K562 (cell line): ENCODE measurements around the gene CACNA2D4. TPM values are rescaled to one million over a fixed set of nuclear protein-coding genes. Genes with fewer than 3 reads are reported as not detected.

Experiments used
- ATAC-seq: fragments of 200-7000 bp; cut with Tn5 transposase; 3 replicates; pipeline ENCODE4 v1.9.1; 2020; ENCODE audit warnings: moderate library complexity
- BruUV-seq: library from RNA; stranded (reverse); fragments of 400-500 nt; replicated peaks from 2 replicates; lab custom pipeline; 2021; lab: Mats Ljungman, UMichigan
- CTCF ChIA-PET: fragments of 300-600 bp; formaldehyde crosslinking; extraction: SDS; loops from one replicate; lab custom pipeline; 2021; ENCODE audit warnings: low intra/inter-chr PET ratio; lab: Yijun Ruan, JAX
- POLR2A ChIA-PET: fragments of 300-600, 350-650 bp; sonication (Branson Sonifier 250); formaldehyde crosslinking; extraction: SDS; loops from one replicate; lab custom pipeline; 2021; ENCODE audit warnings: antibody characterized with exemption, inconsistent platforms; lab: Yijun Ruan, JAX
- DNase-seq, 4 experiments: peaks; one replicate each; pipeline versions ENCODE4 v3.0.0 to v3.0.0-alpha.2; 2011 to 2018; ENCODE audit warnings: low spot score in 3 of 4, mixed read lengths in 3 of 4; ENCODE audit errors: extremely low read depth in 1 of 4
- FAIRE-seq: peaks from 2 replicates; lab custom pipeline; 2011; peaks lifted over from hg19 to GRCh38; lab: Jason Lieb, UNC
- H2AFZ ChIP-seq: 2 replicates; pipeline ENCODE4 v1.6.0; 2011; ENCODE audit warnings: low read depth, low read length, control low read depth, inconsistent platforms
- H3K27ac ChIP-seq: fragments of 200-600 bp; 3 replicates; pipeline ENCODE4 v1.8.0; 2011; ENCODE audit warnings: low read depth, mild to moderate bottlenecking, control low read depth, inconsistent platforms, low read length, moderate library complexity, mixed read lengths; ENCODE audit errors: extremely low read depth
- H3K27me3 ChIP-seq, 2 experiments: fragments of 300-600 bp in 1 of 2; 2 replicates in 1 of 2; 3 replicates in 1 of 2; pipeline versions ENCODE4 v1.6.0 to v1.8.0; 2011; ENCODE audit warnings: inconsistent platforms in 2 of 2, low read length in 2 of 2, mild to moderate bottlenecking in 1 of 2, mixed read lengths in 1 of 2, moderate library complexity in 1 of 2; ENCODE audit not compliant: control insufficient read depth in 2 of 2, insufficient read depth in 2 of 2
- H3K36me3 ChIP-seq: fragments of 300-600 bp; 3 replicates; pipeline ENCODE4 v1.8.0; 2011; ENCODE audit warnings: mild to moderate bottlenecking, low read length, inconsistent platforms; ENCODE audit not compliant: control insufficient read depth, insufficient read depth
- H3K4me1 ChIP-seq, 2 experiments: fragments of 200-600 bp in 1 of 2; replicated peaks in 1 of 2; 2 replicates in 1 of 2; 3 replicates in 1 of 2; pipeline versions ENCODE4 v1.5.1 to v1.8.0; 2011; ENCODE audit warnings: inconsistent platforms in 2 of 2, low read length in 2 of 2, mild to moderate bottlenecking in 1 of 2, mixed read lengths in 1 of 2, moderate library complexity in 1 of 2; ENCODE audit not compliant: control insufficient read depth in 2 of 2, insufficient read depth in 2 of 2
- H3K4me2 ChIP-seq: 2 replicates; pipeline ENCODE4 v1.6.1; 2011; ENCODE audit warnings: low read length, control low read depth, inconsistent platforms, mixed read lengths; ENCODE audit not compliant: insufficient read depth
- H3K4me3 ChIP-seq: fragments of 200-600 bp; sonication (generic), shearing (Covaris generic); 2 replicates; pipeline ENCODE4 v1.5.1; 2016; ENCODE audit warnings: control low read depth, inconsistent platforms
- H3K79me2 ChIP-seq: fragments of 200-600 bp; 3 replicates; pipeline ENCODE4 v1.8.0; 2011; ENCODE audit warnings: low read length, inconsistent platforms; ENCODE audit not compliant: control insufficient read depth, insufficient read depth
- H3K9ac ChIP-seq, 2 experiments: 2 replicates each; pipeline versions ENCODE4 v1.6.0 to v1.6.1; 2011; ENCODE audit warnings: low read depth in 2 of 2, low read length in 2 of 2, control low read depth in 1 of 2, inconsistent platforms in 1 of 2, mild to moderate bottlenecking in 1 of 2, mixed read lengths in 1 of 2; ENCODE audit not compliant: insufficient read depth in 1 of 2
- H3K9me1 ChIP-seq: one replicate; pipeline ENCODE4 v1.6.0; 2011; ENCODE audit warnings: inconsistent platforms, mild to moderate bottlenecking, low read length, moderate library complexity; ENCODE audit not compliant: control insufficient read depth, insufficient read depth
- H3K9me3 ChIP-seq: replicated peaks from 2 replicates; pipeline ENCODE4 v1.5.1; 2011; ENCODE audit warnings: low read depth, low read length, inconsistent platforms; ENCODE audit not compliant: control insufficient read depth, insufficient read depth
- H4K20me1 ChIP-seq: replicated peaks from 2 replicates; pipeline ENCODE4 v1.6.1; 2011; ENCODE audit warnings: low read length, inconsistent platforms, mixed read lengths; ENCODE audit not compliant: control insufficient read depth, insufficient read depth
- ARNT ChIP-seq, 2 experiments: fragments of 450-650 bp; IDR thresholded peaks; 2 replicates each; pipeline ENCODE4 v1.6.1; 2016; ENCODE audit warnings: mild to moderate bottlenecking in 1 of 2
- ELK3 ChIP-seq: fragments of 450-650 bp; formaldehyde crosslinking; IDR thresholded peaks from 2 replicates; pipeline ENCODE4 v1.4.0; 2020; ENCODE audit warnings: mild to moderate bottlenecking
- HDAC1 ChIP-seq, 2 experiments: fragments of 450-650 bp; IDR thresholded peaks; 2 replicates each; pipeline ENCODE4 v1.6.1; 2016 to 2017; ENCODE audit warnings: inconsistent platforms in 1 of 2, mild to moderate bottlenecking in 1 of 2, moderate library complexity in 1 of 2
- KDM4B ChIP-seq, 2 experiments: fragments of 450-650 bp in 1 of 2; sonication (generic) in 1 of 2; IDR thresholded peaks; 2 replicates each; pipeline ENCODE4 v1.6.1; 2016 to 2017; ENCODE audit warnings: borderline replicate concordance in 2 of 2, antibody characterized with exemption in 1 of 2, low read depth in 1 of 2, mild to moderate bottlenecking in 1 of 2
- KLF6 ChIP-seq: fragments of 250-450 bp; sonication (Bioruptor Pico); IDR thresholded peaks from 2 replicates; pipeline ENCODE4 v1.4.0; 2020; ENCODE audit warnings: mild to moderate bottlenecking, moderate library complexity, borderline replicate concordance
- NEUROD1 ChIP-seq: fragments of 150-350 bp; IDR thresholded peaks from 2 replicates; pipeline ENCODE4 v1.6.1; 2014; ENCODE audit warnings: borderline replicate concordance, low read length, low read depth; ENCODE audit not compliant: partially characterized antibody
- NUFIP1 ChIP-seq: fragments of 450-650 bp; IDR thresholded peaks from 2 replicates; pipeline ENCODE4 v1.6.1; 2018; ENCODE audit not compliant: partially characterized antibody
- SIN3B ChIP-seq: fragments of 450-650 bp; IDR thresholded peaks from 2 replicates; pipeline ENCODE4 v1.6.1; 2017; ENCODE audit warnings: low read depth, mild to moderate bottlenecking, moderate library complexity
- SMAD2 ChIP-seq: fragments of 150-350 bp; IDR thresholded peaks from 2 replicates; pipeline ENCODE4 v1.6.1; 2014; ENCODE audit warnings: low read depth, mild to moderate bottlenecking, low read length
- SMAD4 ChIP-seq: fragments of 250-450 bp; sonication (Bioruptor Pico); conservative IDR thresholded peaks from 2 replicates; pipeline ENCODE4 v1.8.0; 2021; ENCODE audit warnings: inconsistent platforms, mild to moderate bottlenecking, moderate library complexity
- SMARCA4 ChIP-seq: fragments of 450-650 bp; IDR thresholded peaks from 2 replicates; pipeline ENCODE4 v1.6.1; 2016
- TEAD4 ChIP-seq, 2 experiments: sonication (generic) in 1 of 2; formaldehyde crosslinking in 1 of 2; IDR thresholded peaks; 2 replicates each; pipeline versions ENCODE4 v1.6.1 to v1.8.0; 2012 to 2022; ENCODE audit warnings: borderline replicate concordance in 1 of 2, inconsistent platforms in 1 of 2, low read length in 1 of 2, mild to moderate bottlenecking in 1 of 2, missing genetic modification reagents in 1 of 2
- TRIM24 ChIP-seq, 2 experiments: fragments of 450-650 bp; IDR thresholded peaks; 2 replicates each; pipeline ENCODE4 v1.6.1; 2016
- ZBTB1 ChIP-seq: sonication (generic); formaldehyde crosslinking; IDR thresholded peaks from 2 replicates; pipeline ENCODE4 v1.8.1; 2023; ENCODE audit warnings: missing genetic modification reagents, low read depth, mild to moderate bottlenecking, borderline replicate concordance
- ZNF445 ChIP-seq: fragments of 250-450 bp; sonication (Bioruptor Pico); IDR thresholded peaks from 2 replicates; pipeline ENCODE4 v1.4.0; 2020; ENCODE audit warnings: low read depth, mild to moderate bottlenecking, moderate library complexity
- WGBS: fragments of 100-300 bp; shearing (Covaris generic); methylation state at CpG from one replicate; pipeline ENCODE4 v1.1.6; 2016; ENCODE audit warnings: low coverage, mixed read lengths; ENCODE audit not compliant: insufficient coverage; ENCODE audit errors: missing lambda C conversion rate; 5-methylcytosine and 5-hydroxymethylcytosine counted together
- in situ Hi-C: fragments of 300-500 bp; cut with MboI; formaldehyde crosslinking; loops from 4 replicates; pipeline ENCODE4 v1.15.0; 2018; ENCODE audit warnings: inconsistent platforms, mixed read lengths
- intact Hi-C: fragments of 100-400 bp; cut with micrococcal nuclease; formaldehyde crosslinking; loops from 2 replicates; pipeline ENCODE4 v1.14.2; 2022
- polyA plus RNA-seq, 8 experiments: library from polyadenylated mRNA; depleted of rRNA in 4 of 8; stranded (reverse) in 5 of 8; unstranded in 3 of 8; fragments of >200 nt; fragmentation: Nextera tagmentation in 2 of 8; fragmentation: Illumina TruSeq in 1 of 8; extraction: Ambion mirVana in 2 of 8; extraction: Trizol in 1 of 8; gene quantifications; 2 replicates each; pipeline versions ENCODE4 v1.2.1 to v1.2.3, GENCODE V29; 2011 to 2014; ENCODE audit warnings: inconsistent platforms in 1 of 8, missing spikeins in 1 of 8
- total RNA-seq, 7 experiments: library from RNA; depleted of rRNA in 6 of 7; stranded (reverse); fragments of >200 nt in 6 of 7; fragmentation: Illumina TruSeq in 2 of 7; extraction: Trizol in 2 of 7; gene quantifications; 2 replicates each; pipeline versions ENCODE4 v1.2.1 to v1.2.3, GENCODE V29; 2011 to 2021; ENCODE audit warnings: low replicate concordance in 1 of 7

Gene CACNA2D4
- total and polyA plus RNA-seq, 9 of the 15 experiments (the other 6 are each of a cell fraction or from before 2014, with no cell fraction given) = 0.04 to 0.69 (median 0.40) TPM; not detected in 3

- peak; percentile 19; the same call in 1 of the 3 replicates for ATAC-seq
These were observed 98.1 kb downstream of the CACNA2D4 start, which contains the start of gene LRTM2 for GRCh38 chr12:1820191-1820895. Gene LRTM2 (plus strand): TSS chr12:1820565. CDS start chr12:1828149, 7,584 bp downstream.

GRCh38 chr12:1819571-1819970 is 98.9 kb downstream of the CACNA2D4 start:
- POLR2A ChIA-PET = no interaction called here
- DNase-seq = no peak
- WGBS = 0% methylated on average over 6 of the region's 6 CpGs
- Histone ChIP-seq H3K4me2 (no peak overlapping the region), H3K79me2 (no peaks in the 10 kb centered on the region), H3K9ac (no peak overlapping the region), H3K9me3 (no peaks in the 10 kb centered on the region), H3K27me3 (peaks cover 33 to 83% of the 10 kb centered on the region in 2 experiments; a peak in 4 of 5 replicates), H4K20me1 (peaks cover 6% of the 10 kb centered on the region; the same call in 1 of the 2 replicates), H3K27ac (no peak overlapping the region), H3K36me3 (no peaks in the 10 kb centered on the region), H2AFZ (no peak overlapping the region), H3K9me1 (no peaks in the 10 kb centered on the region), H3K4me1 (peaks cover 0 to 6% of the 10 kb centered on the region in 2 experiments; a peak in 3 of 5 replicates), H3K4me3 (no peak overlapping the region)
- ATAC-seq = no peak
- CTCF ChIA-PET = no interaction called here
- in situ Hi-C loops (no loop called here), intact Hi-C loops (loop anchor here (10.0 kb wide), 1 partner anchor 95 kb away; the partner anchor contains the start of gene CACNA2D4)
- TF ChIP-seq SMAD4 (no peak), KDM4B (IDR thresholded peaks at IDR 0.05; ENCODE audit: borderline replicate concordance in 2 of 2, low read depth in 1 of 2) (no peak), ELK3 (CRISPR knock-in tag) (no peak), NUFIP1 (no peak), SMAD2 (no peak), TRIM24 (IDR thresholded peaks at IDR 0.05) (no peak), ARNT (IDR thresholded peaks at IDR 0.05) (no peak)
- no peak for FAIRE-seq
- BruUV-seq = no TSS peak

More at GRCh38 chr12:1820191-1820895, 98.1 kb downstream of the CACNA2D4 start, which contains the start of gene LRTM2:
- FAIRE-seq (no peak), DNase-seq (no peak)
- in situ Hi-C loops = no loop called here
- WGBS = under 1% methylated on average over 13 of the region's 34 CpGs
- no TSS peak for BruUV-seq
- H3K27ac ChIP-seq = no peak within 1 kb of the TSS
- no peaks in the 10 kb centered on the region for H3K36me3 ChIP-seq
- H3K9me1 ChIP-seq = no peaks in the 10 kb centered on the region
- intact Hi-C loops = no loop called here
- H3K27me3 ChIP-seq = peaks cover 34 to 84% of the 10 kb centered on the region in 2 experiments; a peak in 4 of 5 replicates
- H2AFZ ChIP-seq = no peak within 1 kb of the TSS
- H3K9me3 ChIP-seq = no peaks in the 10 kb centered on the region
- peaks cover 6% of the 10 kb centered on the region; the same call in 1 of the 2 replicates for H4K20me1 ChIP-seq
- H3K4me2 ChIP-seq = no peak within 1 kb of the TSS
- no peak within 1 kb of the TSS for H3K4me3 ChIP-seq
- ChIA-PET CTCF (no interaction called here), POLR2A (interaction anchor here (0.5 kb wide), 1 partner anchor 15 kb away, joined by 3 read pairs; no protein-coding TSS in a partner anchor)
- H3K4me1 ChIP-seq = peaks cover 0 to 6% of the 10 kb centered on the region in 2 experiments; a peak in 3 of 5 replicates
- no peaks in the 10 kb centered on the region for H3K79me2 ChIP-seq
- H3K9ac ChIP-seq = no peak within 1 kb of the TSS
- TF ChIP-seq HDAC1 (IDR thresholded peaks at IDR 0.05) (no peak), SMARCA4 (no peak), NEUROD1 (no peak), TEAD4 (IDR thresholded peaks at IDR 0.05; ENCODE audit: low read length) (no peak), TEAD4 (CRISPR knock-in tag; IDR thresholded peaks at IDR 0.05; ENCODE audit: borderline replicate concordance) (no peak), KLF6 (CRISPR knock-in tag) (no peak), SIN3B (no peak), ZBTB1 (CRISPR knock-in tag) (no peak), ZNF445 (no peak)
